ENCODE measurements around the gene SLC5A2.

- TF ChIP-seq, protein P1, sequence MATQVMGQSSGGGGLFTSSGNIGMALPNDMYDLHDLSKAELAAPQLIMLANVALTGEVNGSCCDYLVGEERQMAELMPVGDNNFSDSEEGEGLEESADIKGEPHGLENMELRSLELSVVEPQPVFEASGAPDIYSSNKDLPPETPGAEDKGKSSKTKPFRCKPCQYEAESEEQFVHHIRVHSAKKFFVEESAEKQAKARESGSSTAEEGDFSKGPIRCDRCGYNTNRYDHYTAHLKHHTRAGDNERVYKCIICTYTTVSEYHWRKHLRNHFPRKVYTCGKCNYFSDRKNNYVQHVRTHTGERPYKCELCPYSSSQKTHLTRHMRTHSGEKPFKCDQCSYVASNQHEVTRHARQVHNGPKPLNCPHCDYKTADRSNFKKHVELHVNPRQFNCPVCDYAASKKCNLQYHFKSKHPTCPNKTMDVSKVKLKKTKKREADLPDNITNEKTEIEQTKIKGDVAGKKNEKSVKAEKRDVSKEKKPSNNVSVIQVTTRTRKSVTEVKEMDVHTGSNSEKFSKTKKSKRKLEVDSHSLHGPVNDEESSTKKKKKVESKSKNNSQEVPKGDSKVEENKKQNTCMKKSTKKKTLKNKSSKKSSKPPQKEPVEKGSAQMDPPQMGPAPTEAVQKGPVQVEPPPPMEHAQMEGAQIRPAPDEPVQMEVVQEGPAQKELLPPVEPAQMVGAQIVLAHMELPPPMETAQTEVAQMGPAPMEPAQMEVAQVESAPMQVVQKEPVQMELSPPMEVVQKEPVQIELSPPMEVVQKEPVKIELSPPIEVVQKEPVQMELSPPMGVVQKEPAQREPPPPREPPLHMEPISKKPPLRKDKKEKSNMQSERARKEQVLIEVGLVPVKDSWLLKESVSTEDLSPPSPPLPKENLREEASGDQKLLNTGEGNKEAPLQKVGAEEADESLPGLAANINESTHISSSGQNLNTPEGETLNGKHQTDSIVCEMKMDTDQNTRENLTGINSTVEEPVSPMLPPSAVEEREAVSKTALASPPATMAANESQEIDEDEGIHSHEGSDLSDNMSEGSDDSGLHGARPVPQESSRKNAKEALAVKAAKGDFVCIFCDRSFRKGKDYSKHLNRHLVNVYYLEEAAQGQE (tag by site-specific recombination; IDR thresholded peaks at IDR 0.05), result no peak
- TF ChIP-seq CTCF (tag by site-specific recombination; IDR thresholded peaks at IDR 0.05) (no peak), ZNF366 (tag by site-specific recombination; conservative IDR thresholded peaks at IDR 0.05) (no peak), ZFP3 (tag by site-specific recombination; IDR thresholded peaks at IDR 0.05; ENCODE audit: low read depth) (no peak)
- TF ChIP-seq, protein P2, sequence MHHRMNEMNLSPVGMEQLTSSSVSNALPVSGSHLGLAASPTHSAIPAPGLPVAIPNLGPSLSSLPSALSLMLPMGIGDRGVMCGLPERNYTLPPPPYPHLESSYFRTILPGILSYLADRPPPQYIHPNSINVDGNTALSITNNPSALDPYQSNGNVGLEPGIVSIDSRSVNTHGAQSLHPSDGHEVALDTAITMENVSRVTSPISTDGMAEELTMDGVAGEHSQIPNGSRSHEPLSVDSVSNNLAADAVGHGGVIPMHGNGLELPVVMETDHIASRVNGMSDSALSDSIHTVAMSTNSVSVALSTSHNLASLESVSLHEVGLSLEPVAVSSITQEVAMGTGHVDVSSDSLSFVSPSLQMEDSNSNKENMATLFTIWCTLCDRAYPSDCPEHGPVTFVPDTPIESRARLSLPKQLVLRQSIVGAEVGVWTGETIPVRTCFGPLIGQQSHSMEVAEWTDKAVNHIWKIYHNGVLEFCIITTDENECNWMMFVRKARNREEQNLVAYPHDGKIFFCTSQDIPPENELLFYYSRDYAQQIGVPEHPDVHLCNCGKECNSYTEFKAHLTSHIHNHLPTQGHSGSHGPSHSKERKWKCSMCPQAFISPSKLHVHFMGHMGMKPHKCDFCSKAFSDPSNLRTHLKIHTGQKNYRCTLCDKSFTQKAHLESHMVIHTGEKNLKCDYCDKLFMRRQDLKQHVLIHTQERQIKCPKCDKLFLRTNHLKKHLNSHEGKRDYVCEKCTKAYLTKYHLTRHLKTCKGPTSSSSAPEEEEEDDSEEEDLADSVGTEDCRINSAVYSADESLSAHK (tag by site-specific recombination; IDR thresholded peaks at IDR 0.05), result no peak
Observed at GRCh38 chr16:31530405-31530804, 47.5 kb downstream of the SLC5A2 start.
